ENCODE measurements around the gene BCL2L14. TPM values are rescaled to one million over a fixed set of nuclear protein-coding genes. Genes with fewer than 3 reads are reported as not detected.

The BCL2L14 gene
- total RNA-seq, 1 experiment from 2014 or later: not detected

DNA sequence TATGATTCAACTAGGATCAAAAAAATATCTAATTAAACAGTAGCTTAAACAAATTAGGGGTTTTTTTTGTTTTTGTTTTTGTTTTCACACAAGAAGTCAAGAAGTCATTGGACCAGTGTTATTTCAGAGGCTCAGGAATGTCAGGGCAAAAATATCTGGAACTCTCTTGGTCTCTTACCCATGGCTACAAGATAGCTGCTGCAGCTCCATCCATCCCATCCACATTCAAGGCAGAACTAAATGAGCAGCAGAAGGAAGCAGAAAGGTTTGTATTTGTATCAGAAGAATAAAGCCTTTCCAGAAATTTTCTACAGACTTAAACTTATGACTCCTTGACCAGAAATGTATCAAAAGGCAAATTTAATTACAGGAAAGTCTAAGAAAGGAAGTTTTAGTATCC is 33.8 kb upstream of the BCL2L14 start:
- H3K27ac ChIP-seq (ENCODE audit: low read length): no peak overlapping the region
- ChIA-PET POLR2A (ENCODE audit: unreplicated experiment) (no interaction called here), CTCF (interaction anchor here (0.7 to 1.8 kb wide), 2 partner anchors 153 to 457 kb away, joined by 3 to 7 read pairs; no protein-coding TSS in a partner anchor)
- no peak overlapping the region for H3K9ac ChIP-seq (ENCODE audit: low read length)
- no peaks in the 10 kb centered on the region for H3K27me3 ChIP-seq (ENCODE audit: low read length)
- H3K36me3 ChIP-seq (ENCODE audit: low read depth, low read length): no peaks in the 10 kb centered on the region
- no peak overlapping the region for H3K4me3 ChIP-seq (ENCODE audit: low read length)
- no peaks in the 10 kb centered on the region for H3K79me2 ChIP-seq (ENCODE audit: low read length)
- H3F3A ChIP-seq (ENCODE audit: low read length, unreplicated experiment): no peaks in the 10 kb centered on the region
- ATAC-seq (no peak), DNase-seq (no peak)
- H3K4me1 ChIP-seq (ENCODE audit: insufficient read depth, low read length): peaks cover 10% of the 10 kb centered on the region
- no peaks in the 10 kb centered on the region for H4K20me1 ChIP-seq (ENCODE audit: low read length)
- no peak overlapping the region for H3K4me2 ChIP-seq (ENCODE audit: low read length)
- H3K9me3 ChIP-seq (ENCODE audit: low read length): no peaks in the 10 kb centered on the region
- no peak overlapping the region for H2AFZ ChIP-seq (ENCODE audit: low read length)
- TF ChIP-seq CTCF (conservative IDR thresholded peaks at IDR 0.05; ENCODE audit: low read depth, low read length) (no peak), EZH2phosphoT487 (IDR thresholded peaks at IDR 0.05; ENCODE audit: borderline replicate concordance, low read length) (no peak), EZH2 (IDR thresholded peaks at IDR 0.05; ENCODE audit: low read length, unreplicated experiment) (no peak)
- no peaks in the 10 kb centered on the region for H3K9me2 ChIP-seq (replicated peaks; ENCODE audit: low read length)
- intact Hi-C loops (cut with micrococcal nuclease): no loop called here
- no TSS peak for BruUV-seq (replicated peaks)

- H2AFZ ChIP-seq (ENCODE audit: low read length): no peak overlapping the region
- no peak for ATAC-seq
- H3K27ac ChIP-seq (ENCODE audit: low read length): no peak overlapping the region
- TF ChIP-seq EZH2 (IDR thresholded peaks at IDR 0.05; ENCODE audit: low read length, unreplicated experiment) (no peak), EZH2phosphoT487 (IDR thresholded peaks at IDR 0.05; ENCODE audit: borderline replicate concordance, low read length) (no peak), CTCF (conservative IDR thresholded peaks at IDR 0.05; ENCODE audit: low read depth, low read length) (no peak)
- H3K9me3 ChIP-seq (ENCODE audit: low read length): no peaks in the 10 kb centered on the region
- DNase-seq: no peak
- no peaks in the 10 kb centered on the region for H3K36me3 ChIP-seq (ENCODE audit: low read depth, low read length)
- no peaks in the 10 kb centered on the region for H4K20me1 ChIP-seq (ENCODE audit: low read length)
- H3K9me2 ChIP-seq (replicated peaks; ENCODE audit: low read length): no peaks in the 10 kb centered on the region
- no peaks in the 10 kb centered on the region for H3K4me1 ChIP-seq (ENCODE audit: insufficient read depth, low read length)
- H3K27me3 ChIP-seq (ENCODE audit: low read length): no peaks in the 10 kb centered on the region
- H3K79me2 ChIP-seq (ENCODE audit: low read length): no peaks in the 10 kb centered on the region
- POLR2A ChIA-PET (ENCODE audit: unreplicated experiment): no interaction called here
- BruUV-seq (replicated peaks): no TSS peak
- H3K9ac ChIP-seq (ENCODE audit: low read length): no peak overlapping the region
- CTCF ChIA-PET: no interaction called here
- H3K4me2 ChIP-seq (ENCODE audit: low read length): no peak overlapping the region
- no peak overlapping the region for H3K4me3 ChIP-seq (ENCODE audit: low read length)
- no peaks in the 10 kb centered on the region for H3F3A ChIP-seq (ENCODE audit: low read length, unreplicated experiment)
- intact Hi-C loops (cut with micrococcal nuclease): no loop called here
These were observed 30.8 kb upstream of the BCL2L14 start for GRCh38 chr12:12039897-12040296.

GRCh38 chr12:12046401-12046800 is 24.3 kb upstream of the BCL2L14 start:
- intact Hi-C loops (cut with micrococcal nuclease): no loop called here
- Histone ChIP-seq H3K4me1 (ENCODE audit: insufficient read depth, low read length) (no peaks in the 10 kb centered on the region), H3K9me2 (replicated peaks; ENCODE audit: low read length) (no peaks in the 10 kb centered on the region), H3K9ac (ENCODE audit: low read length) (no peak overlapping the region), H3K79me2 (ENCODE audit: low read length) (no peaks in the 10 kb centered on the region), H3K27ac (ENCODE audit: low read length) (no peak overlapping the region), H3K36me3 (ENCODE audit: low read depth, low read length) (no peaks in the 10 kb centered on the region), H4K20me1 (ENCODE audit: low read length) (no peaks in the 10 kb centered on the region), H3K4me2 (ENCODE audit: low read length) (no peak overlapping the region), H3K27me3 (ENCODE audit: low read length) (no peaks in the 10 kb centered on the region), H3K4me3 (ENCODE audit: low read length) (no peak overlapping the region), H2AFZ (ENCODE audit: low read length) (no peak overlapping the region), H3K9me3 (ENCODE audit: low read length) (no peaks in the 10 kb centered on the region), H3F3A (ENCODE audit: low read length, unreplicated experiment) (no peaks in the 10 kb centered on the region)
- BruUV-seq (replicated peaks): no TSS peak
- ChIA-PET CTCF (no interaction called here), POLR2A (ENCODE audit: unreplicated experiment) (no interaction called here)
- ATAC-seq (no peak), DNase-seq (no peak)
- TF ChIP-seq EZH2phosphoT487 (IDR thresholded peaks at IDR 0.05; ENCODE audit: borderline replicate concordance, low read length) (no peak), CTCF (conservative IDR thresholded peaks at IDR 0.05; ENCODE audit: low read depth, low read length) (no peak), EZH2 (IDR thresholded peaks at IDR 0.05; ENCODE audit: low read length, unreplicated experiment) (no peak)
